Measurements from ENCODE around the gene SUMO3. TPM values are rescaled to one million over a fixed set of nuclear protein-coding genes. Genes with fewer than 3 reads are reported as not detected.
A peak's percentile ranks its signal among the peaks of the same experiment; 100 is the strongest.

SUMO3 gene
- total RNA-seq, 1 experiment from 2014 or later = 62.3 TPM

DNA sequence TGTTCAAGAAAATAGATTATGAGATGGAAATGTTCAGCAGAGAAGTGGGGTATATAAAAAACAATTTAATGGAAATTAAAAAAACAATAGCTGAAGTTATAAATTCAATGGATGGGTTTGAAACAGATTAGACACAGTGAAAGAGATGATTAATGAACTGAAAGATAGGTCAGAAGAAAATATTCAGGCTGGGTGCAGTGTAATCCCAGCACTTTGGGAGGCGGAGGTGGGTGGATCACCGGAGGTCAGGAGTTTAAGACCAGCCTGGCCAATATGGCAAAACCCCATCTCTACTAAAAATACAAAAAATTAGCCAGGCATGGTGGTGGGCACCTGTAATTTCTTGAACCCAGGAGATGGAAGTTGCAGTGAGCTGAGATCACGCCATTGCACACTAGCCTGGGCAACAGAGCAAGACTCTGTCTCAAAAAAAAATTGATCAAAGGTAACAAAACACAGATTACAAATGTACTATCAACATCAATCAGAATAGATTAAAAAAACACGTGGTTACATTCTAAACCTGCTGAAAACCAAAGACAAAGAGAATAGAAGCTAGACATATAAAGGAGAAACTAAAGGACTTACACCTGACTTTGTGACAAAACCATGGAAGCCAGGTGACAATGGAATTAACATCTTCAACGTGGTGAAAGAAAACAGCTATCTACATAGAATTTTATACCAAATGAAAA, 4.8 kb upstream of the SUMO3 start:
- intact Hi-C loops (cut with micrococcal nuclease) = no loop called here
- Mint-ChIP-seq H3K36me3 (ENCODE audit: insufficient read depth, unreplicated experiment) (no peaks in the 10 kb centered on the region), H3K9me3 (ENCODE audit: unreplicated experiment) (peaks cover 34% of the 10 kb centered on the region), H3K27ac (ENCODE audit: low read depth, unreplicated experiment) (no peak overlapping the region), H3K4me1 (ENCODE audit: insufficient read depth, unreplicated experiment) (no peaks in the 10 kb centered on the region), H3K27me3 (ENCODE audit: insufficient read depth, unreplicated experiment) (peaks cover 6% of the 10 kb centered on the region), H3K4me3 (ENCODE audit: unreplicated experiment) (no peak overlapping the region)
- CTCF ChIA-PET = interaction anchor here (2.1 kb wide), 1 partner anchor 23 kb away, joined by 10 read pairs; no protein-coding TSS in a partner anchor
- BruUV-seq (replicated peaks) = no TSS peak
- DNase-seq (ENCODE audit: unreplicated experiment) = no peak
- POLR2A ChIA-PET = interaction anchor here (0.8 to 2.6 kb wide), 4 partner anchors 19 to 49 kb away, joined by 3 to 10 read pairs (median 3); partner anchors contain the start of gene UBE2G2
- TF ChIP-seq, protein P1, sequence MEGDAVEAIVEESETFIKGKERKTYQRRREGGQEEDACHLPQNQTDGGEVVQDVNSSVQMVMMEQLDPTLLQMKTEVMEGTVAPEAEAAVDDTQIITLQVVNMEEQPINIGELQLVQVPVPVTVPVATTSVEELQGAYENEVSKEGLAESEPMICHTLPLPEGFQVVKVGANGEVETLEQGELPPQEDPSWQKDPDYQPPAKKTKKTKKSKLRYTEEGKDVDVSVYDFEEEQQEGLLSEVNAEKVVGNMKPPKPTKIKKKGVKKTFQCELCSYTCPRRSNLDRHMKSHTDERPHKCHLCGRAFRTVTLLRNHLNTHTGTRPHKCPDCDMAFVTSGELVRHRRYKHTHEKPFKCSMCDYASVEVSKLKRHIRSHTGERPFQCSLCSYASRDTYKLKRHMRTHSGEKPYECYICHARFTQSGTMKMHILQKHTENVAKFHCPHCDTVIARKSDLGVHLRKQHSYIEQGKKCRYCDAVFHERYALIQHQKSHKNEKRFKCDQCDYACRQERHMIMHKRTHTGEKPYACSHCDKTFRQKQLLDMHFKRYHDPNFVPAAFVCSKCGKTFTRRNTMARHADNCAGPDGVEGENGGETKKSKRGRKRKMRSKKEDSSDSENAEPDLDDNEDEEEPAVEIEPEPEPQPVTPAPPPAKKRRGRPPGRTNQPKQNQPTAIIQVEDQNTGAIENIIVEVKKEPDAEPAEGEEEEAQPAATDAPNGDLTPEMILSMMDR (IDR thresholded peaks at IDR 0.05; ENCODE audit: unreplicated experiment) = no peak

DNA sequence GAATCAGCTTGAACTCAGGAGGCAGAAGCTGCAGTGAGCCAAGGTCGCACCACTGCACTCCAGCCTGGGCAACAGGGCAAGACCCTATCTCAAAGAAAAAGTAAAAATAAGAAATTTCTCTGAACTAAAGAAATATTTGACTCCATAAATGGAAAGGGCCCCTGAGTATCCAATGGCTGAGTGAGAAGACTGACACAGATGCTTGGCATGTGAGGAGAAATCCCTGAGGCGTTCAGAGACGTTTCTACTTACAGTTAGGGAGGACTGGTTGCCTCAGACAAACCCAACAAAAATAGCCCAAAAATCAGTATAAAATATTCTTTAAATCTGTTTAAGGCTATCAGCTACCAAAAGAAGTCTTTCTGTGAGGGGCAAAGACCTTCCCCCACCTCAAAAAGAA, 3.0 kb upstream of the SUMO3 start:
- H3K36me3 Mint-ChIP-seq (ENCODE audit: insufficient read depth, unreplicated experiment) = peaks cover 9% of the 10 kb centered on the region

DNA sequence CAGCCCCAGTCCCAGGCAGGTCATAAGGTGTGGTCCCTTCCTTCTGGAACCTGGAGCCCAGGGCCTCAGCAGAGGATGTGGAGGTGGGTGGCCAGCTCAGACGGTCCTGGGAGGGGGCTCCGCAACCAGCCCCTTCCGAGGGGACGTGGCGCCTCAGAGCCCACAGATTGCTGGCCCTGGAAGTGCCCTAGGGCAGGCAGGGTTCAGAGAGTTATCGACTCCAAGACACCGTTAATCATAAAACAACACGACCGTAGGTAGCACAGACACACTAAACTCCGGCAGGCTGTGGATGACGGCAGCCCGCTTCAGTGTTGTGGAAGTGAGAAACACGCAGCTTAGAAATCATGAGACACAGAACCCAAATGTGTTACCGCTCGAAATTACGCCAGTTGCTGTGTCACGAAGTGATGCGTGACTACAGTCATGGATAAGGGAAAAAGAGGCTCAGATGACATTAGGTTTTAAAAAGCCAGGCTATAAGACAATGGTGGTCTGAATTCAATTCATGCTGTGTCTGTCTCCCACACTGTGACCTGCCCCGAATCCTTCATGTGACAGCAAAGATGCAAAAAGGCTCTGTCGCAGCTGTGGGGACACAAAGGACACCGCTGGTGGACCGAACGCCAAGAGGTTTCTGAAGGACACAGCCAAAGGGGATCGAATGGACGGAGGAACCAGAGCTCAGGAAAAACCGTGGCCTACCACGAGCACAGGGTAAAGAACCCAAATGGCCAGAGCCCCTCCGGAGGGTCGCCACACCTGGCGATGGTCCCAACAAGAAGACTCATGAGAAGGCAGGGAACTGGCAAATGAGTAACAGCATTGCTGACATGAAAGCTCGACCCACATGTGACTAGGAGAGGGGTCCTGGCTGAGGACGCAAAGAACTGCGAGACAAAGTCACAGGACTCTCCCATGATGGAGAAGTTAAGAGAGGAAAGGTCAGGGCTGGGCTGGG, 1.7 kb upstream of the SUMO3 start:
- DNase-seq (ENCODE audit: unreplicated experiment) = no peak
- Mint-ChIP-seq H3K9me3 (ENCODE audit: unreplicated experiment) (peaks cover 28% of the 10 kb centered on the region), H3K27me3 (ENCODE audit: insufficient read depth, unreplicated experiment) (no peaks in the 10 kb centered on the region), H3K36me3 (ENCODE audit: insufficient read depth, unreplicated experiment) (peaks cover 14% of the 10 kb centered on the region), H3K27ac (ENCODE audit: low read depth, unreplicated experiment) (no peak overlapping the region), H3K4me3 (ENCODE audit: unreplicated experiment) (peak overlapping the region; percentile 49), H3K4me1 (ENCODE audit: insufficient read depth, unreplicated experiment) (peaks cover 5% of the 10 kb centered on the region)
- POLR2A ChIA-PET = interaction anchor here (1.5 kb wide), 1 partner anchor 9 kb away, joined by 4 read pairs; no protein-coding TSS in a partner anchor
- TF ChIP-seq, protein P1 (IDR thresholded peaks at IDR 0.05; ENCODE audit: unreplicated experiment) = no peak
- no TSS peak for BruUV-seq (replicated peaks)
- intact Hi-C loops (cut with micrococcal nuclease) = loop anchor here (5.0 kb wide), 2 partner anchors 53 to 108 kb away; partner anchors contain the start of gene PTTG1IP
- CTCF ChIA-PET = no interaction called here

More for the DNA sequence above, 3.0 kb upstream of the SUMO3 start:
- Mint-ChIP-seq H3K4me3 (ENCODE audit: unreplicated experiment) (no peak overlapping the region), H3K9me3 (ENCODE audit: unreplicated experiment) (peaks cover 28% of the 10 kb centered on the region), H3K4me1 (ENCODE audit: insufficient read depth, unreplicated experiment) (peaks cover 5% of the 10 kb centered on the region), H3K27me3 (ENCODE audit: insufficient read depth, unreplicated experiment) (no peaks in the 10 kb centered on the region), H3K27ac (ENCODE audit: low read depth, unreplicated experiment) (no peak overlapping the region)
- DNase-seq (ENCODE audit: unreplicated experiment) = no peak
- ChIA-PET CTCF (no interaction called here), POLR2A (interaction anchor here (0.7 to 2.6 kb wide), 3 partner anchors 8 to 30 kb away, joined by 3 to 10 read pairs (median 4); partner anchors contain the start of gene UBE2G2)
- TF ChIP-seq, protein P1 (IDR thresholded peaks at IDR 0.05; ENCODE audit: unreplicated experiment) = no peak
- intact Hi-C loops (cut with micrococcal nuclease) = no loop called here
- no TSS peak for BruUV-seq (replicated peaks)

DNA sequence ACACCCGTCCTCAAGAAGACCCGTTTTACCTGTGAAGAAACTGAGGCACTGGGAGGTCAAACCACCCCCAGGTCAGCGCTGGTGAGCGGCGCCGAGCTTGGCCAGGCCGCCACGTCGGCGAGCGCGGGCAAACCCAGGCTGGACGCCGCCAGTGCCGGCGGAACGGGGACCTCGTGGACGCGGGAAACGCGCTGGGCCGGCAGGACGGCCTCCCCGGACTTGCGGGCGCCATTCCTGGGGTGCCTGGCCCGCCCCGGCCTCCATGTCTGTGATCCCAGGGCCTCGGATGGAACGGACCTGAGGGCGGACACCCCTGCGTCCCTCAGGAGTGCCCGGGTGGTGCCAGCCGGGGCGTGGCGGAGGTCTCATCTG, 764 bp upstream of the SUMO3 start:
- H3K27ac Mint-ChIP-seq (ENCODE audit: low read depth, unreplicated experiment) = no peak overlapping the region
- H3K9me3 Mint-ChIP-seq (ENCODE audit: unreplicated experiment) = peaks cover 26% of the 10 kb centered on the region
- peak overlapping the region; percentile 49 for H3K4me3 Mint-ChIP-seq (ENCODE audit: unreplicated experiment)
- no peaks in the 10 kb centered on the region for H3K27me3 Mint-ChIP-seq (ENCODE audit: insufficient read depth, unreplicated experiment)
- ChIA-PET CTCF (interaction anchor here (0.5 kb wide), 1 partner anchor 74 kb away, joined by 3 read pairs; no protein-coding TSS in a partner anchor), POLR2A (no interaction called here)
- BruUV-seq (replicated peaks) = no TSS peak
- intact Hi-C loops (cut with micrococcal nuclease) = loop anchor here (5.0 kb wide), 2 partner anchors 54 to 109 kb away; partner anchors contain the start of gene PTTG1IP
- TF ChIP-seq, protein P1 (IDR thresholded peaks at IDR 0.05; ENCODE audit: unreplicated experiment) = no peak
- peaks cover 14% of the 10 kb centered on the region for H3K36me3 Mint-ChIP-seq (ENCODE audit: insufficient read depth, unreplicated experiment)
- H3K4me1 Mint-ChIP-seq (ENCODE audit: insufficient read depth, unreplicated experiment) = peaks cover 5% of the 10 kb centered on the region
- DNase-seq (ENCODE audit: unreplicated experiment) = no peak
